Liver (tissue), 9 donors: Measurements from ENCODE around the gene LSM3. TPM values are rescaled to one million over a fixed set of nuclear protein-coding genes. Genes with fewer than 3 reads are reported as not detected.

Source experiments
- DNase-seq: peaks from one replicate; pipeline ENCODE4 v3.0.0-alpha.2; 2017; ENCODE audit warnings: low spot score
- H3K27ac ChIP-seq, 2 donors: one replicate each; pipeline ENCODE4 v1.7.0; 2013; ENCODE audit warnings: inconsistent platforms in 2 of 2, low read length in 2 of 2, control low read depth in 1 of 2, low read depth in 1 of 2, mild to moderate bottlenecking in 1 of 2
- H3K27me3 ChIP-seq, 4 donors: one replicate each; pipeline versions ENCODE4 v1.6.1 to v1.7.0; 2013; ENCODE audit warnings: low read length in 3 of 4, inconsistent platforms in 1 of 4, mild to moderate bottlenecking in 1 of 4, moderate library complexity in 1 of 4; ENCODE audit not compliant: control insufficient read depth in 4 of 4, insufficient read depth in 4 of 4
- H3K36me3 ChIP-seq, 4 donors: one replicate each; pipeline versions ENCODE4 v1.6.1 to v1.7.0; 2013; ENCODE audit warnings: low read length in 3 of 4, mild to moderate bottlenecking in 3 of 4, low read depth in 1 of 4, moderate library complexity in 1 of 4; ENCODE audit not compliant: control insufficient read depth in 4 of 4, insufficient read depth in 3 of 4
- H3K4me1 ChIP-seq, 4 donors: one replicate each; pipeline versions ENCODE4 v1.6.1 to v1.7.0; 2013; ENCODE audit warnings: low read length in 3 of 4, mild to moderate bottlenecking in 3 of 4, moderate library complexity in 1 of 4; ENCODE audit not compliant: control insufficient read depth in 4 of 4, insufficient read depth in 4 of 4
- H3K4me3 ChIP-seq, 3 donors: one replicate each; pipeline versions ENCODE4 v1.6.1 to v1.7.0; 2013; ENCODE audit warnings: low read length in 3 of 3, control low read depth in 1 of 3, low read depth in 1 of 3, mild to moderate bottlenecking in 1 of 3
- H3K9ac ChIP-seq, 2 donors: one replicate each; pipeline ENCODE4 v1.7.0; 2013; ENCODE audit warnings: low read length in 2 of 2, mild to moderate bottlenecking in 2 of 2, moderate library complexity in 2 of 2, control low read depth in 1 of 2, low read depth in 1 of 2
- H3K9me3 ChIP-seq, 4 donors: one replicate each; pipeline versions ENCODE4 v1.6.1 to v1.7.0; 2013; ENCODE audit warnings: low read length in 3 of 4; ENCODE audit not compliant: control insufficient read depth in 4 of 4
- EGR1 ChIP-seq, 2 donors: IDR thresholded peaks; 2 replicates each; pipeline ENCODE4 v1.6.1; 2016 to 2018; ENCODE audit warnings: antibody characterized with exemption in 2 of 2, low read depth in 2 of 2
- FOXA1 ChIP-seq: IDR thresholded peaks from 2 replicates; pipeline ENCODE4 v1.6.1; 2016; ENCODE audit warnings: antibody characterized with exemption
- GABPA ChIP-seq, 2 donors: IDR thresholded peaks in 1 of 2; conservative IDR thresholded peaks in 1 of 2; 2 replicates each; pipeline ENCODE4 v1.6.1; 2016; ENCODE audit warnings: antibody characterized with exemption in 2 of 2, mild to moderate bottlenecking in 1 of 2, moderate library complexity in 1 of 2
- HNF4A ChIP-seq, 2 donors: conservative IDR thresholded peaks; 2 replicates each; pipeline ENCODE4 v1.6.1; 2016; ENCODE audit warnings: antibody characterized with exemption in 2 of 2, mild to moderate bottlenecking in 2 of 2
- HNF4G ChIP-seq: IDR thresholded peaks from 2 replicates; pipeline ENCODE4 v1.6.1; 2016; ENCODE audit warnings: antibody characterized with exemption
- JUND ChIP-seq, 2 donors: IDR thresholded peaks; 2 replicates each; pipeline ENCODE4 v1.6.1; 2016; ENCODE audit warnings: antibody characterized with exemption in 2 of 2
- NR2F2 ChIP-seq: IDR thresholded peaks from 2 replicates; pipeline ENCODE4 v1.6.1; 2016; ENCODE audit warnings: antibody characterized with exemption
- RAD21 ChIP-seq, 2 donors: IDR thresholded peaks; 2 replicates each; pipeline ENCODE4 v1.6.1; 2016; ENCODE audit warnings: antibody characterized with exemption in 2 of 2, mild to moderate bottlenecking in 2 of 2
- RXRA ChIP-seq, 2 donors: IDR thresholded peaks; 2 replicates each; pipeline ENCODE4 v1.6.1; 2017 to 2018; ENCODE audit warnings: antibody characterized with exemption in 2 of 2, mild to moderate bottlenecking in 1 of 2
- TAF1 ChIP-seq: conservative IDR thresholded peaks from 2 replicates; pipeline ENCODE4 v1.6.1; 2016; ENCODE audit warnings: antibody characterized with exemption, mild to moderate bottlenecking
- YY1 ChIP-seq: IDR thresholded peaks from 2 replicates; pipeline ENCODE4 v1.6.1; 2016; ENCODE audit warnings: antibody characterized with exemption, mild to moderate bottlenecking
- WGBS: extraction: QIAGEN DNeasy Blood & Tissue Kit; methylation state at CpG from one replicate; pipeline ENCODE4 v1.1.7; 2013; 5-methylcytosine and 5-hydroxymethylcytosine counted together
- polyA plus RNA-seq, 2 donors: library from polyadenylated mRNA; stranded (reverse) in 1 of 2; unstranded in 1 of 2; fragments of 200-250 nt in 1 of 2; fragments of >200 nt in 1 of 2; fragmentation: Nextera tagmentation in 1 of 2; extraction: Ambion mirVana in 1 of 2; gene quantifications; one replicate each; pipeline versions ENCODE4 v1.2.1 to v1.2.3, GENCODE V29; 2013 to 2015
- total RNA-seq, 2 donors: library from RNA; depleted of rRNA; stranded (reverse); fragments of >200 nt; gene quantifications; one replicate each; pipeline ENCODE4 v1.2.3, GENCODE V29; 2014
- TF ChIP-seq, protein P1 (sequence below): IDR thresholded peaks from 2 replicates; pipeline ENCODE4 v1.6.1; 2016; ENCODE audit warnings: antibody characterized with exemption
- TF ChIP-seq, protein P2 (sequence below): IDR thresholded peaks from 2 replicates; pipeline ENCODE4 v1.6.1; 2016; ENCODE audit warnings: antibody characterized with exemption
- TF ChIP-seq, protein P3 (sequence below): IDR thresholded peaks from 2 replicates; pipeline ENCODE4 v1.6.1; 2016; ENCODE audit warnings: antibody characterized with exemption
- TF ChIP-seq, protein P4 (sequence below): IDR thresholded peaks from 2 replicates; pipeline ENCODE4 v1.6.1; 2016; ENCODE audit warnings: antibody characterized with exemption, mild to moderate bottlenecking
- donor health status: healthy.
- donor health status: healthy.
- donor health status: healthy.
- donor health status: healthy.
- donor health status: healthy.

Gene LSM3
- total and polyA plus RNA-seq, 4 donors, result 3.7 to 17.0 (median 5.0) TPM

DNA sequence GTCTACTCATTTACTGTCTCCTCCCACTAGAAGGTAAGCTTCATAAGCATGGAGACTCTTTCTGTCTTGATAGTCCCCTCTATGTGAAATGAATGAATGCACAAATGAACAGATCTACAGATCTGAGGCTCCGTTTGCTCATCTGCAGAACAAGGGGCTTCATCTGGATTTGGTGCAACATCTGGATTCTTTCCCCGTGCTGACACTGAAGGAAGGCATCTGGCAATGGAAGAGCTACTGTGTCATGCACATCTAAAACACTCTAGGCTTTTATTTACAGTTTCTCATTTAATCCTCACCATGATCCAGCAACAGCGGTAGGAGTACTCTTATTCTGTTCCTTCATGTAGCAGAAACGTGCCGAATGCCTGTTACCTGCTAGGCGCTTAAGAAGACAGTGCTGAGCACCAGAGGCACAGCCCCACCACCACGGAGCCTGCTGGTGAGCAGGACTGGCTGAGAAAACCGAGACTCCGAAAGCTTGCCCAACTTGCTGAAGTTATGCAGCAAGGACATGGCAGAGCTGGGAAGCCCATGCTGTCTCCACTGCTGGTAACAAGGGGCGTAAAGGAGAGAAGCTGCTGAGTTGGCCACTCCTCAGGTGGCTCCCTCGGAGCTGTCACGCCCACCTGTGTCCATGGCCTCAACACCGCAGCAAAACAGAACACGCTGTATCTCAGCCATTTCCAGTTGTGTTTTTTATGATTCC lies 31.1 kb downstream of the LSM3 start:
- H3K4me1 ChIP-seq, result peaks cover 0 to 4% (median under 1%) of the 10 kb centered on the region in 4 donors
- no peak for TF ChIP-seq FOXA1
- TF ChIP-seq EGR1 (IDR thresholded peaks at IDR 0.05; ENCODE audit: low read depth in 2 of 2), result no peak
- no peak for TF ChIP-seq NR2F2
- H3K4me3 ChIP-seq, result no peak overlapping the region
- H3K27me3 ChIP-seq, result no peaks in the 10 kb centered on the region
- no peaks in the 10 kb centered on the region for H3K9me3 ChIP-seq
- WGBS, result 90% methylated on average over 14 of the region's 14 CpGs
- DNase-seq, result no peak
- no peak overlapping the region for H3K9ac ChIP-seq
- H3K27ac ChIP-seq, result no peak overlapping the region
- H3K36me3 ChIP-seq, result no peaks in the 10 kb centered on the region

- WGBS, result 85% methylated on average over 3 of the region's 3 CpGs
- Histone ChIP-seq H3K27me3 (no peaks in the 10 kb centered on the region), H3K9ac (no peak overlapping the region), H3K4me1 (peaks cover 0 to 1% (median 0%) of the 10 kb centered on the region in 4 donors), H3K9me3 (no peaks in the 10 kb centered on the region), H3K4me3 (no peak overlapping the region), H3K27ac (no peak overlapping the region), H3K36me3 (no peaks in the 10 kb centered on the region)
- DNase-seq, result no peak
- no peak for TF ChIP-seq RXRA (IDR thresholded peaks at IDR 0.05)
- no peak for TF ChIP-seq EGR1 (IDR thresholded peaks at IDR 0.05; ENCODE audit: low read depth in 2 of 2)
- TF ChIP-seq GABPA (IDR thresholded peaks at IDR 0.05 in 1 of 2, conservative IDR thresholded peaks at IDR 0.05 in 1 of 2), result no peak
- TF ChIP-seq TAF1, result no peak
- no peak for TF ChIP-seq HNF4A (conservative IDR thresholded peaks at IDR 0.05)
- TF ChIP-seq FOXA1, result no peak
Observed at GRCh38 chr3:14210290-14210688, 31.7 kb downstream of the LSM3 start.

DNA sequence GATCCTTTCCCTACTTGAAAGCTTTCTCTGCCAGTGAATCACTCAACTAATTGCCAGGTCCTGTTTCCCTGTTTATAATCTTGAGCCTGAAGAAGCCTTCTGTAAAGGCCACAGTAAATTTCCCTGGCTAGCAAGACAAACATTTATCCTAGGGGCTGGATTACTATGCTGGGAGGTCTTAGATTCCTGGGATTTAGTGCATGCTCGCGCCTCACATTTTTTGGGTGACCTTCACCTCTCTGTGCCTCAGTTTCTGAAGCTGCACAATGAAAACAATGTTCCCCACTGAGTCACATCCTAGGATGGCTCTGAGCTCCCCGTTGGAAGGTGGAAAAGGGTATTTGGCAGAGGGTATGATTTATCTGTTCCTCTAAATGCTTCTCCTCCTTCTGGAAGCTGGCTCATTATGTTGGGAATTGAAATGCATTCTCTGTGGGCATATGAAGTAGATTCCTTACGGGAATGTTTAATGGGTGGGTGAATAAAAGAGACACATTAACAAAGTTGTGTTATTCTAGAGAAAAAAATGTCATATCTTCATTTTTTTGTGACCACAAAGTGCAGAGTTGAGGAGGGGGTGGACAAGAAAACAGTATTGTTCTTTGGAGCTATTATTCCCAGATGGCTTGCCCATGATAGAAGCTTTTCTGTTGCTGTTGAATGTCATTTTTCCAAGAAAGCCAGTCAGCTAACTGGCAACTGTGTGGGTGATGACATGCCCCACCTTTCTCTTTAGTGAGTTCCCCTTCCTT lies 32.4 kb downstream of the LSM3 start:
- 86% methylated on average over 4 of the region's 4 CpGs for WGBS
- Histone ChIP-seq H3K9ac (no peak overlapping the region), H3K36me3 (no peaks in the 10 kb centered on the region), H3K9me3 (no peaks in the 10 kb centered on the region), H3K27me3 (no peaks in the 10 kb centered on the region), H3K4me1 (no peaks in the 10 kb centered on the region), H3K4me3 (no peak overlapping the region), H3K27ac (no peak overlapping the region)
- no peak for DNase-seq
- TF ChIP-seq HNF4G, result no peak
- TF ChIP-seq, protein P1, sequence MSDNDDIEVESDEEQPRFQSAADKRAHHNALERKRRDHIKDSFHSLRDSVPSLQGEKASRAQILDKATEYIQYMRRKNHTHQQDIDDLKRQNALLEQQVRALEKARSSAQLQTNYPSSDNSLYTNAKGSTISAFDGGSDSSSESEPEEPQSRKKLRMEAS, result no peak

DNA sequence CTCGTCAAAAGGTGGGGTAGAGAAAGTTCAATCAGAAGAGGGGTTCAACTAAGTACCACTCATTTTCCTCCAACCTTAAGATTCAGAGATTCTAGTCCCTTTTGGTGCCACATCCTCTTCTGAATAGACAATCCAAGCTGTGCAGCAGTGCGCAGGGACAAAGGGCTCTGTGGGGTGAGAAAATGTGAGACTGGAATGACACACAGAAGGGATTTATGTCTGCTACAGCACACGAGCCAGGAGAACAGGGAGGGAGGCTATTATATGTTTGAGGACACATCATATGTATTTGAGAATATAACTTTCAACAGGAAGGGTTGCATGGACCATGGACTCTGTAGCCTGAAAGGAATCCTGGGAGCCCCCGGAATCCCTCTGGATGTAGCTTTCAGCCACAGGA lies 33.0 kb downstream of the LSM3 start:
- Histone ChIP-seq H3K9ac (no peak overlapping the region), H3K36me3 (no peaks in the 10 kb centered on the region), H3K4me1 (no peaks in the 10 kb centered on the region), H3K27me3 (no peaks in the 10 kb centered on the region), H3K27ac (no peak overlapping the region), H3K9me3 (no peaks in the 10 kb centered on the region), H3K4me3 (no peak overlapping the region)
- 75% methylated on average over 4 of the region's 4 CpGs for WGBS
- no peak for DNase-seq
- no peak for TF ChIP-seq EGR1 (IDR thresholded peaks at IDR 0.05; ENCODE audit: low read depth in 2 of 2)
- no peak for TF ChIP-seq RAD21 (IDR thresholded peaks at IDR 0.05)
- TF ChIP-seq TAF1, result no peak
- no peak for TF ChIP-seq HNF4G
- no peak for TF ChIP-seq GABPA (IDR thresholded peaks at IDR 0.05 in 1 of 2, conservative IDR thresholded peaks at IDR 0.05 in 1 of 2)
- no peak for TF ChIP-seq FOXA1
- no peak for TF ChIP-seq YY1
- TF ChIP-seq, protein P2, sequence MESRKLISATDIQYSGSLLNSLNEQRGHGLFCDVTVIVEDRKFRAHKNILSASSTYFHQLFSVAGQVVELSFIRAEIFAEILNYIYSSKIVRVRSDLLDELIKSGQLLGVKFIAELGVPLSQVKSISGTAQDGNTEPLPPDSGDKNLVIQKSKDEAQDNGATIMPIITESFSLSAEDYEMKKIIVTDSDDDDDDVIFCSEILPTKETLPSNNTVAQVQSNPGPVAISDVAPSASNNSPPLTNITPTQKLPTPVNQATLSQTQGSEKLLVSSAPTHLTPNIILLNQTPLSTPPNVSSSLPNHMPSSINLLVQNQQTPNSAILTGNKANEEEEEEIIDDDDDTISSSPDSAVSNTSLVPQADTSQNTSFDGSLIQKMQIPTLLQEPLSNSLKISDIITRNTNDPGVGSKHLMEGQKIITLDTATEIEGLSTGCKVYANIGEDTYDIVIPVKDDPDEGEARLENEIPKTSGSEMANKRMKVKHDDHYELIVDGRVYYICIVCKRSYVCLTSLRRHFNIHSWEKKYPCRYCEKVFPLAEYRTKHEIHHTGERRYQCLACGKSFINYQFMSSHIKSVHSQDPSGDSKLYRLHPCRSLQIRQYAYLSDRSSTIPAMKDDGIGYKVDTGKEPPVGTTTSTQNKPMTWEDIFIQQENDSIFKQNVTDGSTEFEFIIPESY, result no peak
- TF ChIP-seq, protein P3, sequence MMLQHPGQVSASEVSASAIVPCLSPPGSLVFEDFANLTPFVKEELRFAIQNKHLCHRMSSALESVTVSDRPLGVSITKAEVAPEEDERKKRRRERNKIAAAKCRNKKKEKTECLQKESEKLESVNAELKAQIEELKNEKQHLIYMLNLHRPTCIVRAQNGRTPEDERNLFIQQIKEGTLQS, result no peak
- TF ChIP-seq, protein P1, result no peak
- TF ChIP-seq, protein P4, sequence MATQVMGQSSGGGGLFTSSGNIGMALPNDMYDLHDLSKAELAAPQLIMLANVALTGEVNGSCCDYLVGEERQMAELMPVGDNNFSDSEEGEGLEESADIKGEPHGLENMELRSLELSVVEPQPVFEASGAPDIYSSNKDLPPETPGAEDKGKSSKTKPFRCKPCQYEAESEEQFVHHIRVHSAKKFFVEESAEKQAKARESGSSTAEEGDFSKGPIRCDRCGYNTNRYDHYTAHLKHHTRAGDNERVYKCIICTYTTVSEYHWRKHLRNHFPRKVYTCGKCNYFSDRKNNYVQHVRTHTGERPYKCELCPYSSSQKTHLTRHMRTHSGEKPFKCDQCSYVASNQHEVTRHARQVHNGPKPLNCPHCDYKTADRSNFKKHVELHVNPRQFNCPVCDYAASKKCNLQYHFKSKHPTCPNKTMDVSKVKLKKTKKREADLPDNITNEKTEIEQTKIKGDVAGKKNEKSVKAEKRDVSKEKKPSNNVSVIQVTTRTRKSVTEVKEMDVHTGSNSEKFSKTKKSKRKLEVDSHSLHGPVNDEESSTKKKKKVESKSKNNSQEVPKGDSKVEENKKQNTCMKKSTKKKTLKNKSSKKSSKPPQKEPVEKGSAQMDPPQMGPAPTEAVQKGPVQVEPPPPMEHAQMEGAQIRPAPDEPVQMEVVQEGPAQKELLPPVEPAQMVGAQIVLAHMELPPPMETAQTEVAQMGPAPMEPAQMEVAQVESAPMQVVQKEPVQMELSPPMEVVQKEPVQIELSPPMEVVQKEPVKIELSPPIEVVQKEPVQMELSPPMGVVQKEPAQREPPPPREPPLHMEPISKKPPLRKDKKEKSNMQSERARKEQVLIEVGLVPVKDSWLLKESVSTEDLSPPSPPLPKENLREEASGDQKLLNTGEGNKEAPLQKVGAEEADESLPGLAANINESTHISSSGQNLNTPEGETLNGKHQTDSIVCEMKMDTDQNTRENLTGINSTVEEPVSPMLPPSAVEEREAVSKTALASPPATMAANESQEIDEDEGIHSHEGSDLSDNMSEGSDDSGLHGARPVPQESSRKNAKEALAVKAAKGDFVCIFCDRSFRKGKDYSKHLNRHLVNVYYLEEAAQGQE, result no peak
- no peak for TF ChIP-seq HNF4A (conservative IDR thresholded peaks at IDR 0.05)
- TF ChIP-seq JUND (IDR thresholded peaks at IDR 0.05), result no peak
- TF ChIP-seq NR2F2, result no peak
